GM18951 (cell line): Measurements from ENCODE around the gene HS3ST5.
"Not testable (repeated sequence)": the region's sequence is repeated elsewhere in the genome, so short reads cannot be mapped to it uniquely, and the experiment has no call there.

ENCODE experiments used
- POLR2A ChIP-seq: IDR thresholded peaks from 4 replicates; pipeline ENCODE4 v1.6.1; 2011; ENCODE audit warnings: mild to moderate bottlenecking; ENCODE audit not compliant: insufficient read length, insufficient read depth; ENCODE audit errors: extremely low read depth
- in situ Hi-C: fragments of 300-500 bp; cut with MboI; formaldehyde crosslinking; loops from one replicate; pipeline ENCODE4 v1.12.0; 2022; ENCODE audit warnings: low sequenced_read_pairs, mixed read lengths, inconsistent platforms; ENCODE audit not compliant: unreplicated experiment

Gene HS3ST5

GRCh38 chr6:114247101-114247500 lies 95.7 kb downstream of the HS3ST5 start:
- TF ChIP-seq POLR2A = no peak
- in situ Hi-C loops = no loop called here

GRCh38 chr6:114240796-114241195 lies 102.0 kb downstream of the HS3ST5 start:
- TF ChIP-seq POLR2A = no peak
- in situ Hi-C loops = no loop called here

DNA sequence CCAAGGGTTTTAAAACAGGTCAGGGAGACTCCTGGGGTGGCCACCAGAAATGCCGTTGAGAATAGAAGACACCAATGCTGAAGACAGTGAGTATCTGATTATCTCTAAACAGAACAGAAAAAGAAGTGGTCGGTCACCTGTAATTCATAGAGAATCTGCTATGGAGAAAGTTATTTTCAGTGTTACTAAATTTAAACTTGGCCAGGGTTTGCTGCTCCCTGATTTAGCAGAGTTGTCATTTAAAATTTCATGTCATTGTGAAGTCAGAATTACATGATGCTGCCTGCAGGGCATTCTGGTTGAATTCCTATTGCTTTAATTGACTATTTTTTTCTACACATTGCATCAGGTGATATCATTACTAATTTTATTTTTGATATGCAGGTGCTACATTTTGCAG lies 114.1 kb downstream of the HS3ST5 start:
- no peak for TF ChIP-seq POLR2A
- in situ Hi-C loops = no loop called here

DNA sequence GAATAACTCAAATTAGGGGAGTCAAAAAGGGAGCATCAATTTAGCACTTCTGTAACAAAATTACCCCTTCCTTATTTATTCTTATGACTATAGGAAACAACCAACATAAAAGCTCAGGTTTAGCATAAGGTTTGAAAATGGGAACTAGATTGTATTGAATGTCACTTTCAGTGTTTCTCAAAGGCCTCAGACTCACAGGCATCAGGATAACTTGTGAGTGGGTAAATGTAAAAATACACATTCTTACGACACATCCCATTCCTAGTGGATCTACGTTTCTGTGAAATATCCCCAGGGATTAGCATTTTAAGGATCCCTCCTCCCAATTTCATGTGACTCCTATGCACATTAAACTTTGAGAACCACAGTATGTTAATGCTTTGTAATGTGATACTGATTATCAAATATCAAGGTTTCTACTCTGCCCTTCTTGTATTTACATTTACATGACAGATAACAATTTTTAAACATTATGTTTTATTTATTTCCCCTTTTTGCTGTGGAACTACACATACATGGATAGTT lies 114.8 kb downstream of the HS3ST5 start:
- no peak for TF ChIP-seq POLR2A
- in situ Hi-C loops = no loop called here

DNA sequence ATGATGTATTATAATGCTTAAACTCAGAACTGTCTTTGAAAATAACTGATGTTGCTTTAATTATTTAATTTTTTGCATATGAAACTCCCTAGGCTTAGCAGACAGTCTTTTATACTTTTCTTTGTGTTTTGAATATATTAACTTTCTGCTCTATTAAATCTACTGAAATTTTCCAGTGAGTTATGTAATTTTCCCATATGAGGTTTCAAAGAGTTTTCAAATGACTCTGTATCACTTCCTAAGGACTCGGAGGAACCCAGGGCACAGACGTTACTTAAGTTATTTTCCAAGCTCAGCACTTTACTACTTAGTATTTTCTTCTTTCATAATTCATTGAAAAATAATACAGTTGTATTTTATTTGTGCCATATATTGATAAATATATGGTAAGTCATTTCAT lies 122.6 kb downstream of the HS3ST5 start:
- TF ChIP-seq POLR2A = no peak
- in situ Hi-C loops = no loop called here

- in situ Hi-C loops = no loop called here
- TF ChIP-seq POLR2A = no peak
These were observed 124.1 kb downstream of the HS3ST5 start for GRCh38 chr6:114218437-114219340.

DNA sequence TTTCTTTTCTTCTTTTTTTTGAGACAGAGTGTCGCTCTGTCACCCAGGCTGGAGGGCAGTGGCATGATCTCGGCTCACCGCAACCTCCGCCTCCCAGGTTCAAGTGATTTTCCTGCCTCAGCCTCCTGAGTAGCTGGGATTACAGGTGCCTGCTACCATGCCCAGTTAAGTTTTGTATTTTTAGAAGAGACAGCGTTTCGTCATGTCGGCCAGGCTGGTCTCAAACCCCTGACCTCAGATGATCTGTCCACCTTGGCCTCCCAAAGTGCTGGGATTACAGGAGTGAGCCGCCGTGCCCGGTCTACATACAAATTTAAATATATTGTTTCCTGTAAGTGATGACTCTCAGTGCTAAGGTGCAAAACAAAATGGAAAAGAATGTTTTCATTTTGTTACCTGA lies 124.8 kb downstream of the HS3ST5 start:
- in situ Hi-C loops = not testable (repeated sequence)

- TF ChIP-seq POLR2A = no peak
- in situ Hi-C loops = no loop called here
These were observed 125.9 kb downstream of the HS3ST5 start for GRCh38 chr6:114216789-114217467.

DNA sequence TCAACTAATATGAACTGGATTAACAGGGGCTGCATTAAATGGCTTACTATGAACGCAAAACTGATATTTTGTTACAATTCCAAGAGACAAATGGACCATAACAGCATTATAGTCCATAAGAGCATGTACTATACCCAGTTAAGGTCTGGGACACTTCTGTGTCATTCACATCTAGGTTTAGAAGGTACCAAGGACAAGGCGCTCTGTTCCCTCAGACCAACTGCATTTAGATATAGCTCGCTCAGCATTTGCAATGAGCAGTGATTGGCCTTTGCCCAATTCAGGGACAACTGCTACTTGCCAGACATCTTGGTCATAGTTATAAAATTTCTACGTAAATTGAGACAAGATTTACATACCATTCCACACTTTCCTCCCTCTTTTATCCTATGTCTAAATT lies 132.4 kb downstream of the HS3ST5 start:
- in situ Hi-C loops = no loop called here
- TF ChIP-seq POLR2A = no peak

- TF ChIP-seq POLR2A = no peak
- in situ Hi-C loops = no loop called here
These were observed 139.4 kb downstream of the HS3ST5 start for GRCh38 chr6:114203460-114203859.

DNA sequence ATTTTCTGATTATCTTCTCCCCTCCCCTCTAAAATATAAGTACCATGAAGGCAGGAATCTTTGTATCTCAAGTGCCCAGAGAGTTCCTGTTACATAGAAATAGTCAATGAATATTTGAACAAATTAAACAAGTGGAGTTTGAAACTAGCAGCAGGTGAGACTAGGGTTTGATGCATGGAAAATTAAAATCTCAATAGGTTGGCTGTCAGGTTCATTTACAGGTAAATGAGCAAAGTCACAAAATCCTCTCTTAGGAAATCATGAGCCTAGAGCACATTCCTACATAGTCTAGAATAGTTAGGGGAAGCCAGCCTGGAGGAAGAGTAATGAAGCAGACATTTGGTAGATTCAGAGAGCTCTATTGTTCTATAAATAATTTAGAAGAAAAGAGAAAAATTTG lies 140.4 kb downstream of the HS3ST5 start:
- in situ Hi-C loops = no loop called here
- no peak for TF ChIP-seq POLR2A

GRCh38 chr6:114200891-114201290 lies 141.9 kb downstream of the HS3ST5 start:
- no peak for TF ChIP-seq POLR2A
- in situ Hi-C loops = no loop called here

GRCh38 chr6:114195631-114196403 lies 147.0 kb downstream of the HS3ST5 start:
- in situ Hi-C loops = no loop called here
- no peak for TF ChIP-seq POLR2A
